Ishikawa (cell line): ENCODE results near the gene VCP.

Experiments used
- CEBPB ChIP-seq: IDR thresholded peaks from 2 replicates; pipeline ENCODE4 v1.6.1; 2012
- CREB1 ChIP-seq: IDR thresholded peaks from 2 replicates; pipeline ENCODE4 v1.6.1; 2012; ENCODE audit warnings: low read depth
- EP300 ChIP-seq: IDR thresholded peaks from 2 replicates; pipeline ENCODE4 v1.6.1; 2012; ENCODE audit warnings: borderline replicate concordance
- FOXM1 ChIP-seq: IDR thresholded peaks from 2 replicates; pipeline ENCODE4 v1.6.1; 2012; ENCODE audit warnings: low read depth, borderline replicate concordance
- RAD21 ChIP-seq: IDR thresholded peaks from 2 replicates; pipeline ENCODE4 v1.6.1; 2012; ENCODE audit warnings: low read depth
- REST ChIP-seq: IDR thresholded peaks from 2 replicates; pipeline ENCODE4 v1.6.1; 2012; ENCODE audit warnings: low read depth, mild to moderate bottlenecking
- TAF1 ChIP-seq: IDR thresholded peaks from 2 replicates; pipeline ENCODE4 v1.6.1; 2012; ENCODE audit warnings: low read depth, mild to moderate bottlenecking
- YY1 ChIP-seq: IDR thresholded peaks from 2 replicates; pipeline ENCODE4 v1.6.1; 2012; ENCODE audit warnings: low read depth

- TF ChIP-seq TAF1: peak; percentile 68
- no peak for TF ChIP-seq REST
- peak; percentile 51; the same call in 1 of the 2 replicates for TF ChIP-seq CREB1
- TF ChIP-seq CEBPB: peak; percentile 12; the same call in 1 of the 2 replicates
- no peak for TF ChIP-seq RAD21
- no peak; the same call in 1 of the 2 replicates for TF ChIP-seq EP300
- 0 out of 2 replicates have a peak, but pooled peaks have one; percentile 28 for TF ChIP-seq FOXM1
- TF ChIP-seq YY1: peak; percentile 2; the same call in 1 of the 2 replicates
These were observed 7.3 kb upstream of the VCP start, which contains the start of gene FANCG for GRCh38 chr9:35079426-35080341.
